Measurements from ENCODE around the gene IFT122.
"Not testable (repeated sequence)": the region's sequence is repeated elsewhere in the genome, so short reads cannot be mapped to it uniquely, and the experiment has no call there.

The IFT122 gene

DNA sequence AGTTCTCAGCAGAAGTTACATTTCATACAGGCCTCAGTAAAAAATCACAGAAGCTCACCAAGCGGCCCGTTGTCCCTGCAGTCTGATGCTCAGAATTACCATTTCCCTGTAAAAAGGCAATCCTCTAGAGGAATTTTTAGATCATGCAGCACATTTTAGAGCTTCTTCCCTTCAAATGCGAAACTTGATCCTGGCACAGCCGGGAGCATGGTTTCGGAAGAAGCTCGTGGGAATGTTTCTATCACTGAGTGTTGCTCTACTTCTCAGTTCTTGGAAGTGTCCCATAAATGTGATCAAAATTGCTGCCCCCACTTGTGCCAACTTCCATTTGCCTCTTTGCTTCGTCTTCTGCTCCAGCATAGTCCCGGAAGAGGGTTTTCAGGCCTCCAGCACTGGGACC lies 99.2 kb downstream of the IFT122 start:
- no peak for DNase-seq (ENCODE audit: low read depth in 2 of 2)

DNA sequence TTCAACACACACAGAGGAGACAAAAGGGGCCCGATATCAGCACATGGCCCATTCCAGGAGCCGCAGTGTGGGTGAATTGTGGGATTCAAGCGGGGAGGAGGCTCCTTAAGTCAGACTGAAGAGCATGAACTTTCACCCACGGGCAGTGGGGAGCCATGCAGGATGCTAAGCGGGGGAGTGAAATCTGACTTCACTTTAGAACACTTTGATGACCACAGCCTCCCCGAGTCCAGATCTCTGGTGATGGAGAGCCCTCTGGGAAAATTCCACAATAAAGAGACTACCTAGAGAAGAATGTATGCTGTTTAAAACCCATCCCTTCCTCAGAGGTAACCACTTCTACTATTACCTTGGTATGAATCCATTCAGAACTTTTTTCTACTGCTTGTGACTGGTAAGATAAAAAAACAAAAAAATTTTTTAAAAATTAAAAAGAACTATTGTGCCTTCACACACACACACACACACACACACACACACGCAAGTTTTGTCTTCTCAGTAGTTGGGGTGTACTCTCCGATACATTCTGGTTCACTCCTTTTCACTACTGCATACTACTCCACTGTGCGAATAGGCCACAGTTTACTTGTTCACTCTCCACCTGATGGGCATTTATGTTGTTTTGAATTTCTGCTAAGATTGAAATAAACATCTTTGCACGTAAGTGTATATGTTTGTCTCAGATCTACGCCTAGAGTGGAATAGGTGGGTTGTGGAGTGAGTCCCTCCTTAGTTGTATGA lies 100.9 kb downstream of the IFT122 start:
- DNase-seq (ENCODE audit: low read depth in 2 of 2), result no peak

DNA sequence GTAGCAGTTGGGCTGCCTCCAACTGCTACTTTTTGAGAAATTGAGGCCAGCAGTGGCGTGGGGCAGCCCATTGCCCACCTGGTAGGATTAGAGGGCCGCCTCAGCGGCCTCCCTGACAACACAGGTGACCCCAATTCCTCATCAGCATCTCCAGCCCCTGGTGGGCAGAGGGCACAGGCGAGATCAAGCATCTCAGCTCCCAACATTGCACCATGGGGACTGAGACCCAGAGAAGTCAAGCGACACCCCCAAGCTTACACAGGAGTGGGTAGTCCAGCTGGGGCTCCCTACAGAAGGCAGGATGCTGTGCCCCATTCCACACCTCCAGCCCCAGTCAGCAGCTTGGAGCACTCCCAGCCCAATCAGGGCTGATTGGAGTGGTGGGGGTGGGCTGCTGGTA lies 102.7 kb downstream of the IFT122 start:
- DNase-seq (ENCODE audit: low read depth in 2 of 2), result no peak

DNA sequence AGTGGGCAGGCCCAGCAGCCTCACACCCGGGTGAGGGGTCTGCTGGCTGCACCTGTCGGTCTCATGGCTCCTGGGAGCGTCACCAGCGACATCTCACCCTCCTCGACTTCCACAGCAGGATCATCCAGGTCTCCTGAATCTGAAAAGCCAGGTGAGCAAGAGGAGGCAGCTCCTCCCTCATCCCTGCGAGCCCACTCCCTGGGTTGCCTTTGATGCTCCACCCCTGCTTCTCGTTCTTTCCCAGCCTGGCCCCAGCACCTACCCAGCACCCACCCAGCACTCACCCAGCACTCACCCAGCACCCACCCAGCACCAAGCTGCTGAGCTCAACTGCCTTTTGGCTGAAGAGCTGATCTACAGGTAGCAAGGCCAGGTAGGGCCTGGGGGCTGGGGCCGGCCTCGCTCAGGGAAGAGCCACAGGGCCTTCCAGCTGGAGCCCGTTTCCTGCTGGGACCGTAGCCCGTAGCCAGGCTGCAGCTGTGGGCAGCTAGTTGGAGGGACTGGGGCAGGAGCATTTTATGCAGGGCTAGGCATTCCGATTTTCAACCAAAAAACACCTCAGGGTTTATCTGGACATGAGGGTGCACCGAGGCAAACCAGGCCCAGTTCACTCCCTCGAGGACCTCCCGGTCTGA lies 103.2 kb downstream of the IFT122 start, which contains the start of gene H1-8:
H1-8 (plus strand) TSS at position 20 of the 635 bp plus-strand sequence; CDS start at position 64, 44 bp downstream.
- no peak for DNase-seq (ENCODE audit: low read depth in 2 of 2)

DNA sequence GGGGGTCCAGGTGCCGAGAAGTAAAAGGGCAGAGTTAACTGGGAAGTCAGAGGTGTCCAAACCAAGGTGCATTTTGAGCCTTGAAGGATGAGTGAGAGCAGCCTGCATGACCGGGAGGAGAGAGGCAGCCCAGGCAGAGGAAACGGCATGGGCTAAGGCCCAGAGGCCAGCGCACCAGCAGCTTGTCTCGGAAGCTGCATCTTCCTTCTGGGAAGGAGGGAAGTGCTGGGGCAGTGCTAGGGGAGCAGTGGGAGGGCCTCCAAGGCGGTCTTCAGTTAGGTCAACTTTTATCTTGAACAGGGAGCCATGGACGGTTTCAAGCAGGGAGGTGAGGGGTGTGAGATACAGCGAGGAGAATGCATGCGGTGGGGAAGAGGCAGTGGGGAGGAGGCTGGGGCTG lies 104.0 kb downstream of the IFT122 start:
- DNase-seq (ENCODE audit: low read depth in 2 of 2), result no peak

DNA sequence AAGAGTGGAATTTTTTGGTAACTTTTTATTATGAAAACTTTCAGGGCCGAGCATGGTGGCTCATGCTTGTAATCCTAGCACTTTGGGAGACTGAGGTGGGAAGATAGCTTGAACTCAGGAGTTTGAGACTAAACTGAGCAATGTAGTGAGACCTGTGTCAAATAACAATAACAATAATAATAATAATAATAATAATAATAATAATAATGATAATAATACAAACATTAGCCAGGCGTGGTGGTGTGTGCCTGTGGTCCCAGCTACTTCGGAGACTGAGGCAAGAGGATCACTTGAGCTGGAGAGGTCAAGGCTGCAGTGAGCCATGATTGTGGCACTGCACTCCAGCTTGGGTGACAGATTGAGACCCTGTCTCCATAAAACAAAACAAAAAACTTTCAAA lies 105.9 kb downstream of the IFT122 start:
- not testable (repeated sequence) for DNase-seq (ENCODE audit: low read depth in 2 of 2)

DNA sequence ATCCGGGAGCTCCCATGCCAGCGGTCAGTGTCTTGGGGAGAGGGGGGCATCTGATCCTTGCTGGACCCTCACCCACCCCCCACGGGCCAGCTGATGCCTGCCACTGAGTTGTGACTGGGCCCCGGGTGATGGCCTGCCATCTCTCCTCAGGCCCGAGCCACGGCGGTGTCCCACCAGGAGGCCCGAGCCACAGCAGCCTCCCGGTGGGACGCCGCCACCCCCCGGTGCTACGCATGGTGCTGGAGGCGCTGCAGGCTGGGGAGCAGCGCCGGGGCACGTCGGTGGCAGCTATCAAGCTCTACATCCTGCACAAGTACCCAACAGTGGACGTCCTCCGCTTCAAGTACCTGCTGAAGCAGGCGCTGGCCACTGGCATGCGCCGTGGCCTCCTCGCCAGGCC lies 107.2 kb downstream of the IFT122 start:
- DNase-seq (ENCODE audit: low read depth in 2 of 2), result no peak

DNA sequence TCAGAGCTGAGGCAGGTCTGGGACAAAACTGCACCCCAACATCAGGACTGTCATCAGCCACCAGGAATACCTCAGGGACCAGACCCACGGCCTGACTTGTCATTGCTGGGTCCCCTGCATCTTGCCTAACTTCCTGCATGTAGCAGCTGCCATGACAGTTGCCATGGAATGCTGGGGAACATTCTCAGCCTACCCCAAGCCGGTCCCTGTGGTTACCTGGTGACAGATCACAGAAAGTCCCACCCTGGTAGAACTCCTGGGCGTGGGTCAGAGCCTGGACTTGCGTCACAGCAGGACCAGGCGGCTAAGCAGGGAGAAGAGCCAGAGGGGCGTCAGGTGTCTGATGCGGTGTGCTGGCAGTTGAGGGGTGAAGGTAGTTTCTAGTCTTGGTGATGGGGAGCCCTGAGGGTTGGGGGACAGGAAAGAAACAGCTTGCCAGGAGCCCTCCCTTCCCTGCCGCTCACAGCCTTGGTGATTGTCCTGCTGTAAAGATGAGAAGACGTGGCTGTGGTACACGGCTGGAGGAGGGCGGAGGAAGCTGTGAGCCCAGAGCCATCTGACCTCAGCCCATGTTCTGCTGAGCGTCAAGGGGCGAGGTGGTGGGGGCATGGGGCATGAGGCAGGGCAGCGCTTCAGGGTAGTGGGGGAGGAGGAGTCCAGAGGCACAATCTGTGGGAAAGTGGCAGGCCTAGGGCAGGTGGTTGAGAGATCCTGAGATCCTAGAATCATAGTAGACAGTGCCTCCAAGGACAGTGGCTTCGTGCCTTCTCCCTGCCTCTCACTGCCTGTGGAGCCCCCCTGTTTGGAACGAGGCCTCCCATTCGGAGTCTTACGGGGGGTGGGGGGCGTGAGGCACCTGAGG lies 108.3 kb downstream of the IFT122 start:
- no peak for DNase-seq (ENCODE audit: low read depth in 2 of 2)

DNA sequence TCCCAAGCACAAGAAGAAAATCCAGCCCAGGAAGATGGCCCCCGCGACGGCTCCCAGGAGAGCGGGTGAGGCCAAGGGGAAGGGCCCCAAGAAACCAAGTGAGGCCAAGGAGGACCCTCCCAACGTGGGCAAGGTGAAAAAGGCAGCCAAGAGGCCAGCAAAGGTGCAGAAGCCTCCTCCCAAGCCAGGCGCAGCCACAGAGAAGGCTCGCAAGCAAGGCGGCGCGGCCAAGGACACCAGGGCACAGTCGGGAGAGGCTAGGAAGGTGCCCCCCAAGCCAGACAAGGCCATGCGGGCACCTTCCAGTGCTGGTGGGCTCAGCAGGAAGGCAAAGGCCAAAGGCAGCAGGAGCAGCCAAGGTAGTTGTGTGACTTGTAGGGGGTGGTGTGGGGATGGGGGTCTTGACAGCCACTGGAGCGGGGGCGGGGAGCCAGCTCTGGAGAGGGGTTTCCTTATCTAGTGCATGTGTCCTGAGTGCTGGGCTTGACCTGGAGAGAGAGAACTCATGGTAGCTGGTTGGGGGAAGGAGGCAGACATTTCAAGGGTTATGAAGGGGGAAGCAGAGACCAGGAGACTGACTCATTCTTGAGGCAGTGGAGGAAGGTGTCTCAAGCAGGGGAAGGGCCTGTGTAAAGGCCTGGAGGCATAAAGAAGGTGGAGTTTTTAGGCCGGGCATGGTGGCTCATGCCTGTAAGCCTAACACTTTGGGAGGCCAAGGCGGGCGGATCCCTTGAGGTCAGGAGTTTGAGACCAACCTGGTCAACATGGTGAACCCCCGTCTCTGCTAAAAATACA lies 109.2 kb downstream of the IFT122 start:
- no peak for DNase-seq (ENCODE audit: low read depth in 2 of 2)

DNA sequence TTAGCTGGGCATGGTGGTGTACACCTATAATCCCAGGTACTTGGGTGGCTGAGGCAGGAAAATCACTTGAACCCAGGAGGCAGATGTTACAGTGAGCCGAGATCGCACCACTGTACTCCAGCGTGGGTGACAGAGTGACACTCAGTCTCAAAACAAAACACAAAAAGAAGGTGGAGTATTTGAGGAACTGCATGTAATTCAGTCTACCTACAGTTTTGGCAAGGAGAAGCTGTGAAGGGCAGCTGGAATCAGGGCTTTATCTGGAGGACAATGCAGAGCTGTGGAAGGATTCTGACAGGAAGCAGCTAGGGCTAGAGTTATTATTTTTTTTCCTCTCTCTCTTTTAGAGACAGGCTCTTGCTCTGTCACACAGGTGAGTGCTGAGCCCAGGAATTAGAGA lies 109.8 kb downstream of the IFT122 start:
- no peak for DNase-seq (ENCODE audit: low read depth in 2 of 2)

DNA sequence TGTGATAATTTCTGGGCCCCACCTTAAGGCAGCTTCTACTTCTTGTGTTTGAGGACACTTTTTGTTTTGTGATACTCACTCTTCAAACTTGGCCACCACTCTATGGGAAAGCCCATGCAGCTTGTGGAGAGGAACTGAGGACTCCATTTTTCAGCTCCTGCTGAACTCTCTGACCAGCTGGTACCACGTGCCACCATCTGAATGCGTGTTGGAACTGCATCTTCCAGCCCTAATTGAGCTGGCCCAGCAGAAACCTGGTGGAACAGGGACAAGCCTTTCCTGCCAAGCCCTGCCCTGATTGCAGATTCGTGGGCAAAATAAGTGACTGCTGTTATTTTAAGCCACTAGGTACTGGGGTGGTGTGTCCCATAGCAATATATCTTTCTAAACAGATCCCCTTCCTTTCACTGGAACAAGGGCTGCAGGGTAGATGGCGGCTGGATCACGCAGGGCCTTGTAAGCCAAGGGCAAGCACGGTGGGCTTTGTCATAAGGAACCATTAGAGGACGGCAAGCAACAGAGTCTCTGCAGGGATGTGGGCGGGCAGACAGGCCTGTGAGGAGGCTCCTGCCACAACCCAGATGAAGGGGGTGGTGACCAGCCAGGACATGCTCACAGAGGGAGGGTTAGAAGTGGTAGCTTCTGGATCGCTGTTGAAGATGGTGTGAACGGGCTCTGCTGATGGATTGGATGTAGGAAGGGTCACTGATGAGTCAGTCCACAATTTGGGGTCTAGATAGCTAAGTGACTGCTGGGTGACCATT lies 112.4 kb downstream of the IFT122 start:
- DNase-seq (ENCODE audit: low read depth in 2 of 2), result no peak

DNA sequence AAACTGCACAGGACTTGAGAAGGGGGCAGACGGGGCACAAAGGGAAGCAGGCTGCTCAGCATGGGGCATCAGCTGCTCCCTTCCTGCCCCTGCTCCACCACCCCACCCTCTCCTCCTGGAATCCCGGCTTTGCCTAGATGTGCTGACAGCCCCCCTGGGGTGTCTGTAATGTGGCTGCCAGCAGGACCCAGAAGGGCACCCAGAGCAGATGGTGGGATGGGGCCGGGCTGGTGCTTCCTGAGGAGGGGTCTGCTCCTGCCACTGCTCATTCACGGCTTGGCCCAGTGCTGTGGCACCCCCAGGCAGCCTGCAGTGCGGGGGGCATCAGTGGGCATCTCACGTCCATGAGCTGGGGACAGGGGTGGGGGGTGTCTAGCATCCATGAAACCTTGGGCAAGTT lies 113.1 kb downstream of the IFT122 start:
- no peak for DNase-seq (ENCODE audit: low read depth in 2 of 2)

DNA sequence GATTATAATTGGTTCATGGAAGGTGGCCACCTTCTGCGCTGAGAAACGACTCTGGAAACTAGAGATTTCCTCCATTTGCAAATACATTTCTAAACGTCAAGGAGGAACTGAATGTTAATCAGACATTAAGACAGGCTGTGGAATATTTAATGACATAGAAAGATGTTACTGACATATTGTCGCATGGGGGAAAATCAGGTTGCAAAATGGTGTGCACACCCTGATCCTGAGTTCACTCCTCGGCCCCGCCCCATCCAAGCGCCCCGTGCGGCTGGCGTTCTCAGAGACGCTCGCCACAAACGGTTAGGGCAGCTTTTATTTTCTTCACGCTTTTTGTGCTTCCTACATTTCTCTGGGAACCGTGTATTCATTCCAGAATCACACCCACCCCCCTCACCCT lies 113.7 kb downstream of the IFT122 start:
- DNase-seq (ENCODE audit: low read depth in 2 of 2), result no peak

DNA sequence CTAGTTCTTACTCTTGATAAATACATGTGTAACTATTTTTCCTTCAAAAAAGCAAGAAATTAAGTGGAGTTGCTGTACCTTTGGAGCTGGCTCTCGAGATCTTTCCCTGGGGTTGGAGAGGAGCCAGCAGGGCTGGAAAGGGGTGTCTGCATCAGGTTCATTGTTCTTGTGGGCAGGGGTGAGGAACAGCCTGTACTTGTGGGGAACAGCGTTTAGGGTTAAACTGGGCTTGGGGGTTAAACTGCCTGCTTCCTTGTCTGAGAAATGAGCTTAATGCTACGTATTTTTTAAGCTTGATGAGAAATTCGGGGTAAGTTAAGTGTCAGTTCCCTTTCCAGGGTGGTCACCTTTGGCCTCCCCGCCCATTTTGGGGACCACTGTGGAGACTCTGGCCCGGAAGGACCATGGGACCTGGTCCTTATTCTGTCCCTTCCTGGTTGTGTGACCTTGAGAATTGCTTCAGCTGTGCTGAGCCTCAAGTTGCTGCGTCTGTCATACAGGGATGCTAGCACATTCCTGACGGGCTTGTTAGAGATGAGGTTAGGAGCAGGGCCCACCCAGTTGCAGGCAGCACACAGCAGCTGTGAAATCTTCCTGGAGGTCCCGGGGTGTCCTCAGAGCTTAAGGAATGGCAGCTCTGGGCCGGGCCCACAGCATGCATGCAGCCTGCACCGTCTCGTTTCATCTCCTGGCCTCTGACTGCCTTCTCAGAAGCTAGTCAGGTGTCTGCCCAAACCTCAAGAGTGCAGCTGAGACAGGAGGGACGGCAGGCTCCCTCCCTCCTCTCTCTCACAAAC lies 114.5 kb downstream of the IFT122 start:
- DNase-seq (ENCODE audit: low read depth in 2 of 2), result no peak

DNA sequence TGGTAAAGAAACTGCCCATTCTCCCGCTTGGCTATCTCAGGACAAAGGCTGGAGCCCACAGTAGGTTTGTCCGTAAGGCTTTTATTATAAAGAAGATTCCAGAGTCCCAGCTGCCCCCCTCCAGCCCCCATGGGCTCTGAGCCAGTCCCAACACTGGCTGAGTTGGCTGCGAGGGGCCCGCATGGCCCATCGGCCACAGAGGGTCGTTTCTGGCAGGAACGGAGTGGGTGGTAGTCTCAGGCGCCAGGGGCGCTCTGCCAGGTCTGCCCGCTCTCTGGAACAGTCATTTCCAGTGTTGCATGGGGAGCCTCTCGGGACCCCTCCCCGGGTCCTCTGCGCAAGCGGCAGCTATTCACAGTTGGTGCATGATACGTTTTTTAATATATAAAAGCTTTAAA lies 115.1 kb downstream of the IFT122 start:
- no peak for DNase-seq (ENCODE audit: low read depth in 2 of 2)

DNA sequence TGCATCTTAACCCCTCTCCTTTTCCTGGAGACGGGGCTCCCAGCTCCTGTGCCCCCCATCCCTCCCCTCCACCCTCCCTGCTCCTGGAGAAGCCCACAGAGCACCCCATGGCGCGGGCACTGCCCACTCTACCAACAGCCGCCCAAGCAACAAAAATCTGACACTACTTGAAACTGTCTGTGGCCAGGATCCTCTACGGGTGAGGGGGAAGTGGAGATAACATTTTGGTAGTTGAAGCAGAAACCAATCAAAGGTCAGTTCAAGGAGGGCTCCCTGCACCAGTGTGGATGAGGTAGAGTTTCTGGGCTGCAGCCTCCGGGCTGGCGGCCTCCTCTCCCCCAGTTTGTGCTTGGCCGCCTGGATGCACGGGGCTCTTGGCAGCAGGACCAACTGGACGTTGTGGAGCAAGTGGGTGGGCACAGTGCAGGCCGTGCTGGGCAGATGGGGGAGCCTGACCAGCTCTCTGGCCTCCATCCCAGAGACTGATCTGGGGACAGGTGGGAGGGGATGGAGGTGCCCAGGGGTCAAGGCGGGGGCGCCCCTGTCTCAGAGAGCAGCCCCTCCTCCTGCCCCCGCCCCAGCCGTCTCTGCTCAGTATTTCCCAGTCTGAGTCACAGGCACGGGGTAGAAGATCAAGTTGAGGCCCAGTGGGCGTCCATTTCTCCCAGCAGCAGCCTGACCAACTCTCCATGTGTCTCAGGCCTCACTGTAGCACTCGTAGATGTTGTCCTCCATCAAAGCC lies 115.8 kb downstream of the IFT122 start:
- DNase-seq (ENCODE audit: low read depth in 2 of 2), result no peak

DNA sequence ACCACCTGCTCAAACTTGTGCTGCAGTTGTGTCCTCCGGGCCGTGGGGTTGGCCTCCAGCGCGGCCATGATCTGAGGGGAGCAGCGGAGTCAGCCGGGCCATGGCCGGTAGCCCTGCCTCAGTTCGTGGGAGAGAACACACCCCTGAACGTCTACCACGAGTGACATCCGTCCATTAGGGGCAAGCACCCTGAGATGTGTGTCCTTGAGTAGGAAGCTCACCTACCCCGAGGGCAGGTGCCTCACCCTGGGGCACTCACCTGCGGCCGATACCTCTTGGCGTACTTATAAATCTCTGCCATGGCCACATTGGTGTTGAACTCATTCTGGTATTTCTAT lies 116.3 kb downstream of the IFT122 start:
- DNase-seq (ENCODE audit: low read depth in 2 of 2), result no peak

DNA sequence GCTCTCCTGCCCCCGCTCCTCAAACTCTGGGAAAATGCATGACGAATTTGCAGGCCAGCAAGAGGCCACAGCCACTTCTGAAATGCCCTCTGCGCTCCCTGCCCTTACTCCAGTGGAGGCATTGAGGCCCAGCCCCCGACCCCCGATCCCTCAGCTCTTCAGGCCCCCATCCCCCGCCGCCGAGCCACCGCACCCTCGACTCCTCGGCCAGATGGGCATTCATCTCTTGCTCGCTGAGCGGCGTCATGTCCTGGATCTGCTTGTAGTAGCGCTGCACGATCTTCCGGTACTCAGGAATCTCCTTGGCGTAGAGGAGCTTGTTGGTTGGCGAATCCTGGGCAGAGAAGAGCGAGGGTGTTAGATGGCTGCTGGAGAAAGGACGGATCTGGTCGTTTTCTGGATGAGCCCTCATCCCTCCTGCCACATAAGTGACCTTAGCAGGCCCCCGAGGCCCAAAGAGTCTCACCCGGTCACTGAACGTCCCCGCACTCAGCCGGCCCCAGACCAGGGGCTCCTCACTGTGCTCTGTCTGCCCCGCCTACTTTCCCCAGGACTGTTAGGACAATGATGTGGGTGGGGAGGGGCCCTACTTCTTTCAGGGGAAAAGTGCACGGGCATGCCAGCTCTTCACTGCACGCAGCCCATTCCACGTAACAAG lies 117.0 kb downstream of the IFT122 start:
- DNase-seq (ENCODE audit: low read depth in 2 of 2), result no peak

DNA sequence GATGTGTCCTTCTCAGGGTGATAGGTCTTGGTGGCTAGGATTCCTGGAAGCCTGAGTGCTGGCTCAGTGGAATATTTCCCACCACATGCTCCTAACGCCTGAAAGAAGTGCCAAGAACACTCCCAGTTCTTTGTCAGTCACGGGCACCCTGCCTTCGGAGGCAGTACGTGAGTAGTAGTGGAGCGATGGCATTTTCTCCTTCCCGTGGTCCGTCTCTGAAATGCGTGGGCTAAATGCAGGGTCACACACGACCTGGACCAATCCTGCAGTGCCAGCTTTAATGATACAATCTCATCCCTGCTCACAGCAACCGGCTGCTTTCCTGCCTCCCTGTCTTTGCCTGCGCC lies 117.5 kb downstream of the IFT122 start:
- no peak for DNase-seq (ENCODE audit: low read depth in 2 of 2)

Measured in stimulated activated CD8-positive, alpha-beta memory T cell treated with anti-CD3 and anti-CD28 coated beads, Interleukin-15, amount 100 ng/mL, for 4 hours (primary cell).